Measurements from ENCODE around the gene GRIP1.

The GRIP1 gene, protein sequence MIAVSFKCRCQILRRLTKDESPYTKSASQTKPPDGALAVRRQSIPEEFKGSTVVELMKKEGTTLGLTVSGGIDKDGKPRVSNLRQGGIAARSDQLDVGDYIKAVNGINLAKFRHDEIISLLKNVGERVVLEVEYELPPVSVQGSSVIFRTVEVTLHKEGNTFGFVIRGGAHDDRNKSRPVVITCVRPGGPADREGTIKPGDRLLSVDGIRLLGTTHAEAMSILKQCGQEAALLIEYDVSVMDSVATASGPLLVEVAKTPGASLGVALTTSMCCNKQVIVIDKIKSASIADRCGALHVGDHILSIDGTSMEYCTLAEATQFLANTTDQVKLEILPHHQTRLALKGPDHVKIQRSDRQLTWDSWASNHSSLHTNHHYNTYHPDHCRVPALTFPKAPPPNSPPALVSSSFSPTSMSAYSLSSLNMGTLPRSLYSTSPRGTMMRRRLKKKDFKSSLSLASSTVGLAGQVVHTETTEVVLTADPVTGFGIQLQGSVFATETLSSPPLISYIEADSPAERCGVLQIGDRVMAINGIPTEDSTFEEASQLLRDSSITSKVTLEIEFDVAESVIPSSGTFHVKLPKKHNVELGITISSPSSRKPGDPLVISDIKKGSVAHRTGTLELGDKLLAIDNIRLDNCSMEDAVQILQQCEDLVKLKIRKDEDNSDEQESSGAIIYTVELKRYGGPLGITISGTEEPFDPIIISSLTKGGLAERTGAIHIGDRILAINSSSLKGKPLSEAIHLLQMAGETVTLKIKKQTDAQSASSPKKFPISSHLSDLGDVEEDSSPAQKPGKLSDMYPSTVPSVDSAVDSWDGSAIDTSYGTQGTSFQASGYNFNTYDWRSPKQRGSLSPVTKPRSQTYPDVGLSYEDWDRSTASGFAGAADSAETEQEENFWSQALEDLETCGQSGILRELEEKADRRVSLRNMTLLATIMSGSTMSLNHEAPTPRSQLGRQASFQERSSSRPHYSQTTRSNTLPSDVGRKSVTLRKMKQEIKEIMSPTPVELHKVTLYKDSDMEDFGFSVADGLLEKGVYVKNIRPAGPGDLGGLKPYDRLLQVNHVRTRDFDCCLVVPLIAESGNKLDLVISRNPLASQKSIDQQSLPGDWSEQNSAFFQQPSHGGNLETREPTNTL

DNA sequence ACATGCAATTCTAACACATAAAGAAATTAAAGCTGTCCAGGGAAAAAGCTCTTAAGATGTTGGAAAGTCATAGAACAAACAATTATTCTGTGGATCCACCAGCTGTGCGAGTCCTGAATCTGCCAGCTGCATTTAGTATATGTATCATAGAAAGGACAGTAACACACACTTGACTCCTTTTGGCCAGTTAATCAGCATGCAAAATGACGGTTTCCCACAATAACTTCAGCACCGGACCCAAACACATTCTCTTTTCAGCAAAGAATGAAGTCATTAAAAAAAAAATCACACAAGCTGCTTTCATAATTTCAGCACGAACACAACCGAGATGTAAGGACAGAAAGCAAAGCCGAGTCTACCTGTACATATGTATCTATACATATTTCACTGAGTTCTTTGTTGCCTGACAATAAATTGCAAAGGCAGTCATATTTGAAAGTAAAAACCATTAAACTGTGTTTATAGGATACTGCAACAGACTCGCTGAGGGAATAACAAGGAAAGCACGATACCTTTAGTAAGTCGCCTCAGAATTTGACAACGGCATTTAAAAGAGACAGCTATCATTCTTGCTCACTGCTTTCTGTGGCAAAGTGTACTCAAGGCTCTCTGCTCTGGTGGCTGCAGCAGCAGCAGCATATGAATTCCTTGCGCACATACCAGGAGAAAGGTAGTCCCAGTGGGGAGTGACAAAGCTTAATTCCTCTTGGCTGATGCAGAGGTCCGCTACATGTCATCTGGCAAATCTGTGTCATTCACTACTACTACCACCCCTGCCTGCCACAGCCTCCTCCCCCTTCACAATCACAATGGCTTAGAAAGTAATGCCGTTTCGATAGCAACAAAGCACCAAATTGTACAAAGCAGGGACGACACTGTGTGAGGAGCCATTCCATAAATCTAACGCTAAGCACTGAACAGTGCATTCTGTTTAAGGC lies at the start of gene GRIP1:
Gene GRIP1 (minus strand): TSS at position 739 of the 938 bp plus-strand sequence. CDS start 172 bp downstream, at position 567.
- DNase-seq (ENCODE audit: low spot score): no peak

DNA sequence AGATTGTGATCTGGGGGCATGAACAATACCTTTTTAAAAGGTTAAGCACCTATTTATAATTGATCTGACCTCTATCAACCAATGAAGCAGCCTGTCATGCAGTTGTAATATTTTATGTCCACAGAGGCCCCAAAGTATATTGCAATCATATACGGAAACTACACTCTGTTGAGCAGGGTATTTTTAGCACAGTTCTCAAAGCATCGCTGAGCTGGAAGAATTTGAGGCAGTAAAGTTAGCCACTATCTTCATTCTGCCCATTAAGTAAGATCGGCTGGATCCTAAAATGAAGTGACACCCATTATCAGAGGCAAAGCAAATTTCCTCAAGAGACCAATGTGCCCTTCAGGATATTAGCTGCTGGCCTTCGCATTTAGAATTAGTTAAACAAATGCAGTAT lies 47.7 kb upstream of the GRIP1 start:
- DNase-seq (ENCODE audit: low spot score): no peak

DNA sequence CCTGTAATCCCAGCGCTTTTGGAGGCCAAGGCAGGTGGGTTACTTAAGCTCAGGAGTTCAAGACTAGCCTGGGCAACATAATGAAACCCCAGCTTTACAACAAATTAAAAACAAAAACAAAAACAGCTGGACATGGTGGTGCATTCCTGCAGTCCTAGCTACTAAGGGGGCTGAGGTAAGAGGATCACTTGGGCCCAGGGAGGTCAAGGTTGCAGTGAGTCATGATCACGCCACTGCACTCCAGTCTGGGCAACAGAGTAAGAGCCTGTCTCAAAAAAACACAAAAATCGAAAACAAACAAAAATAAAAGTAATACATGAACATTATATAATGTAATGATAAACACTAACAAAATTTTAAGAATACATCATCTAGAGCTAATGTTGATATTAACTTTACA lies 46.2 kb upstream of the GRIP1 start:
- no peak for DNase-seq (ENCODE audit: low spot score)

DNA sequence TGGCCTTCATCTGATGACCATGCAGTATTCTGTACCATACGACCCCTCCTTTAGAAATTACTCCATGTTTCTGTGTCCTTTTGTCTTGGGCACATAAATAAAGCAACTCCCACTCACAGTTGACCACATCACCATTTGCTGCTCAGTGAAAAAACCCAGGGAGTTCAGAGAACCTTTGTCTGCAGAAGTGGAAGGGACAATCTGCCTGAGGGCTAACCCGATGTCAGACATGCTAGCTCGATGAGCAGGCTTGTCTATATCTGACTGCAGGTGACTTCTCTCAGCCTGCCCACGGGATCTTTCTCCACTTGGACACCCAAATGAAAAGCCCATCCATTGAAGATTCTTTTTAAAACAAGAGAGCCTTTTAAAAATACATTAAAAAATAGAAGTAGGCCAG lies 45.7 kb upstream of the GRIP1 start:
- DNase-seq (ENCODE audit: low spot score): no peak

DNA sequence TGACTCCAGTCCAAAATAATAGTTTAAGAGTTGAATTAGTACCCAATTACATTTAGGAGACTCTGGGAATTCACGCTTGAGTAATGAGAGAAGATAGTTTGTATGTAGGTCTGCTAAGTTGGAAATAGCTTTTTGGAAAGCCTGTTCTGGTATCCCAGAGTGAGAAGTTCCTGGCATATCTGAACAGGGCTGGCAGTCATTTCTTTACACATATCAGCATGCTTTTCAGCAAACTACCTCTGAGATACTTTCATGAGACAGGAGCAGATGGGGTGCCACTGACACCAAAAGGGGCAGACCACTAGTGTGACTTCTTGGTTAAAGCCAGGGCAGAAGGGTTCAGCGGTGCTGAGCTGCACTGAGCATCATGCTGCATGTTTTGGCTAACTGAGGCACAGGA lies 45.1 kb upstream of the GRIP1 start:
- no peak for DNase-seq (ENCODE audit: low spot score)

DNA sequence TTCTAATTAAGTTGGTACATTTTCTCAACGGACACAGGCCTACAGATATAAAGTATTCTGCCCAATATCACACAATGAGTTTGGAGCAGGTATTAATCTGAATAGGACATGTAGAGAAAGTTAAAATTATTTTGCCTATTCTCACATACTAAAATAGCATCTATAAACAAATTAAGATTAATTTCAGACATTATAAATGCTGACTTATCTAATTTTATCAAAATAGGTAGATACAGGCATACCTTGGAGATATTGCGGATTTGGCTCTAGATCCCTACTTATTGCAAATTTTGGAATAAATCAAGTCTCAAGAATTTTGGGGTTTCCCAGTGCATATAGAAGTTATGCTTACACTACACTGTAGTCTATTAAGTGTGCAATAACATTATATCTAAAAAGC lies 41.0 kb upstream of the GRIP1 start:
- no peak for DNase-seq (ENCODE audit: low spot score)

DNA sequence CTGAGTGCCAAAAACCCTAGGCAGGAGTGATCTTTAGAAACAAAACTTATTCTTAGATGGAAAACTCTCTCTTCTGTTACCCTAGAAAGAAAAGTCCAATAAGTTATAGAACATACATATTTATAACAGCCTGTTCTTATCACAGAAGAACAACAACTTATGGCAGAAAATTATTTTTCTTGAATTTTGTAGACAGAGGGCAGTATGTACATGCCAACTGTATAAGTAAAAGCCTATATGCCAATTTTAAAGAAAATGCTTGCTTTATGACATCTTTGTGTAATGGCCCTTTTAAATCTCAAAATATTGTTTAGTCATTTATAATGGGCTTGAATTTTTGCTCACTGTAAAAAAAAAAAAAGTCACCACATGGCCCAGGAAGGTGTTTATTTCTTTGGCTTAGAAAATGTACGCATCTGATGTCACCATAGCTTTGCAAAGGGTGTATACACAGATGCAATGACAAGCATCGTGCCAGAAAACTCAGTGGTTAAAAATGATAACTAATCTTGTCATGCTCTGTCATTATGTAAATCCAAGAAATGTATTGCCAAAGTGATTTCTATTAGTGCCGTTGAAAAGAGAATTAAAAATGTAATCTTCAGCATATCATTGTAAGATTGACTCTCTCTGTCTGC lies 38.3 kb upstream of the GRIP1 start:
- no peak for DNase-seq (ENCODE audit: low spot score)

DNA sequence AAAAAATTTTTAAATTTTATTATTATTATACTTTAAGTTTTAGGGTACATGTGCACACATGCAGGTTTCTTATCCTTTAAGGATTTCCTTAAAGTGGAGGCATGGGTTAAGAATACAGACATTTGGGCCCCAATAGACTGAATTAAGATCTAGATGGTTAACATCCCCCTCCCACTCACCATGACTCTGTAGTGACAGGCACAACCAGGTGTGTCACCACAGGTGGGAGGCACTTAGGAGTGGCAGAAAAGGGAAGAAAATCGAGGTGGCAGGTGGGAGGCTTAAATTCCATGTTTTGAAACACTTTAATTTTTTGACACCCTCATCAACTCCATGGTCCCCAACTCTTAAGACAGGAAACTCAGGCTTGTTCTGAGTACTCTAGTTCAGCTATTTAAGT lies 37.6 kb upstream of the GRIP1 start:
- DNase-seq (ENCODE audit: low spot score): no peak

DNA sequence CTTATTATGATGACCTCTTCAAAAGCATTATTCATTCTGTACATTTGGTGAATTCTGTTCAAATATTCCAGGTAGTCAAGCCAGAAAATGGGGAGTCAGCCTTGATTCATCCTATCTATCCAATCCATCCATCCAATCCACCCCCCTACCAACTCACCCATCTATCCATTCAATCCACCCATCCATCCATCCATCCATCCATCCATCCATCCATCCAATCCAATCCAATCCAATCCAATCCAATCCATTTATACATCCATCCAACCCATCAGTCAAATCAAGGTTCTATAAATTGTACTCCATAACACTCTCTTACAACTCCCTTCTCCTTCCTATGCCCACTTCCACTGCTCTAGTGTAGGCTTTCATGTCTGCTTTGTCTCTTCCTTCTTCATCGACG lies 35.8 kb upstream of the GRIP1 start:
- no peak for DNase-seq (ENCODE audit: low spot score)

DNA sequence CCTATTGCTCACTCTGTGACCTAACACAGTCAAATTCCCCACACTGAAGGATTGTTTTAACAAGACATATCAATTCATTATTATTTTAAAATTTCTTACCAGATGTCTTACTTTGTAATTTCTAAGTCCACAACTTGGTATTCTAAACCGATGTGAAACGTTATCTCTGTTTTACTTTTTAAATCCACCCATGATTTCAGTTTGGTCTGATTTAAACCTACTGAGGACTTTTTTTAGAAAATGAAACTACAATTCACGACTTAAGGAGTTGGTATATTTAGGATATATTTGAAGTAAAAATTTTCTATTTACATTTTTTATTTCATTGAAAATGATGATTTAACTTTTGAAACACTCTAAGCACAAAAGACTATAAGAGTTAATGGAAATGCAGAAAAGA lies 35.1 kb upstream of the GRIP1 start:
- no peak for DNase-seq (ENCODE audit: low spot score)

DNA sequence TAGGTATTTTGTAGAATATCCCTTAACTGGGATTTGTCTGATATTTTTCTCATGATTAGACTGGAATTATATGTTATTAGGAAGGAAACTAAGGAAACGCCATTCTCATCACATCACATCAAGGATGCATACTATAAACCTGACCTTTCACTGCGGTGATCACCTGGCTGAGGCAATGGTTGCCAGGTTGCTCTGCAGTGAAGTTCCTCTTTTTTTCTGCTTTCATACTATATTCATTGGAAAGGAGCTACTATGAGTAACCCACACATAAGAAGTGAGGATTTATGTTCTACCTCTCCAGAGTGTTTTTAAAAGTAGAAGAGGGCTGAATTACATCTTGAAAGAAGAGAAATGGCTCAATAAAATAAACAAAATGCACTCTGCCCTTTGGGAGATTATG lies 31.0 kb upstream of the GRIP1 start:
- no peak for DNase-seq (ENCODE audit: low spot score)

DNA sequence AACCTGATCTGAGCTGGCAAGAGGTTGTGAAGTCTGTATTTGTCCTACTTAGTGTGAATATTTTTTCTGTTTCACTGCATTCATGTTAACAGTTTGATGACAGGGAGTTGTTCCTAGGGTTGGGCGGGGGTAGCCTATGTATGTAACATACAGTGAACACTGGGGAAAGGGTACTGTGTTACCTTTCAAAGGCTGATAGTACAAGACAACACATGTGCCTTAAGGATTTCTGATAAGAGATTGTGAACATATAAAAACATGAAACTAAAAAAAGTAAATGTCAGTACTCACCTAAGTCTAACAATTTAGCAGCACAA lies 30.5 kb upstream of the GRIP1 start:
- DNase-seq (ENCODE audit: low spot score): no peak

DNA sequence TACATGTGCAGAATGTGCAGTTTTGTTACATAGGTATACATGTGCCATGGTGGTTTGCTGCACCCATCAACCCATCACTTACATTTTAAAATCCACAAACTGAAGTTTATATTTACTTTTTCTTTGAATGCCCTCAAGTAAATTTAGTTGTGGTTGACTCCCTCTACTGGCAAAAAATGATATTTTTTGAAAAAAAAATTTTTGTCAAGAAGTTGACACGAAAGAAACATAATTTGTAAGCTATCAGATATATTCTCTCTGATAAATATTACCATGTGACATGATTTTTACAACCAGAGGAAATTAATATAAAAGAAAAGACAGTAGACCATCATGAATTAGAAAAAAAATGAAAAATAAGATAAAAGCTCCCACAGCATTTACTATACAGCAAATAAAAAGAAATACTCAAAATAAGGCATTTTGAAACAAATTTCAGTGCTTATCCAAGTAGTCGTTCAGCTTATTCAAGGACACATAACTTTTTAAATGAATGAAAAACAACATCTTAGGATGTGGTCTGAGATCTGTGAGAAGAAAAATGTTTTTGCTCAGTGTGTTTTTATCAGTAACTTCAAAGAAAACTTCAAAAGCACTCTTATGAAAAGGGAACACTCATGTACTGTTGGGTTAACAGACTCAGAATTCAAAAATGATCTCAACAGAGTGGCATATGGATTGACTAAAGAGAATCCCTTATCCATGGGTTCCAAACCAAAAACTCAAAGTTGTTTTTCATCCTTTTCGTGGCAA lies 30.0 kb upstream of the GRIP1 start:
- peak; percentile 4 for DNase-seq (ENCODE audit: low spot score)

DNA sequence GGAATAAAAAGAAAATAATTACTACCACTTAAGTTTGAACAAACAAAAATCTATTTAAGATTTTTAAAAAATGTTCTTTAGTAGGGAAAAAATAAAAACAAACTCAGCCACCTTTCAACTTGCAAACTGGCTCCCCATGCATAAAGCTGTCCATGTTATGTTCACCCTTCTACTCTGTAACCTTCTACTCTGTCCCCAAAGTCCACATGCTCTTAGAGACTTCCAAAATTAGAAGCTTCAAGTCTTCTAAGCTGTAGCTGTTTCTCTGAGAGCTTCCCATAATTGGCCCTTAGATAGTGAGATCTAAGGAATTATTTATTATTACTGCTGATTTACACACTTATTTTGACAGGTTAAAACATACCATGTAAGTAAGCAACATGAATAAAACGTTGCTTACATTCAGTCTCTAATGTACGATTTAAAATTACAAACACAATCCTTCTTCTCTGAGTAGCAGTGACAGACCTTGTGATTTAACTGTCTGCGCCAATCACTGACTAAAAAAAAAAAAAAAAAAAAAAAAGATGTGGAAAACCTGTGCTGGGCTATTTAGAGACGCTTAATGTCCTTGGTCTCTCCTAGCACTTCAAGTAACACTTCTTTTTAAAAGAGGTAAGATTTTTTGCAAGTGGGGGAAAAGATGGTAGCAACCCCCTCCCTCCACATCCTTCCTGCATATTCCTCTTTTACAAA lies 28.3 kb upstream of the GRIP1 start:
- no peak for DNase-seq (ENCODE audit: low spot score)

DNA sequence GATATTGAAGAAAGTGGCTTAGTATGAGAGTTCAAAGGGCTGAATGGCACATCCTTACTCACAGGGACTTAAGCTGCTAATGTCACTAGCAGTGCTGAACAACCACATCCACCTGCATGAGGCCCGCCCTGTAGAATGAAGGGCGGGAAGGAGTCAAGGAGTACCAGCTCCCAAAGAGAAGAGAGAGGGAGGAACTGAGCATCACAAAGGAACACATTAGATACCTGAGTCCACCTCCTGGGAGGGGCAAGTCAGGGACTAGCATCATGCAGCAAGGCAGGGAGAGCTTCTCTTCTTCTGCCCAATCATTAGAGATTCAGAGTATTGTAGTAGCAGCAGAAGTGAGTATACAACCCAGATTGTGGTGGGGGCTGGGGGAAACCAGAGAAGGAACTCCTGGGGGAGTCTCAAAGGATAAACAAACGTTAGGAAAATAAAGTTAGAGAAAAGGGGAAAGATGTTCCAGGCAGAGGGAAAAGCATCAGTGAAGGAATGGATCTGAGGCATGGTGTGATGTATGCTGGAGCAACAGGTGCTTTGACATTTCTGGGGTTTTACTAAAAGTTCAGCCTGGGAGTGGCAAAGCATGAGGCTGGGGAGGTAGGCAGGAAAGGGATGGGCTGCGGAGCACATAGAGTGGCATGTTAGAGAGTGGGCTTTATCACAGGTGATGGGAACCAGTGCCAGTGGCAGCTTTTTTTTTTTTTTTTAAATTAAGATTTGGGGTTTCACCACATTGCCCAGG lies 21.0 kb upstream of the GRIP1 start:
- no peak for DNase-seq (ENCODE audit: low spot score)

DNA sequence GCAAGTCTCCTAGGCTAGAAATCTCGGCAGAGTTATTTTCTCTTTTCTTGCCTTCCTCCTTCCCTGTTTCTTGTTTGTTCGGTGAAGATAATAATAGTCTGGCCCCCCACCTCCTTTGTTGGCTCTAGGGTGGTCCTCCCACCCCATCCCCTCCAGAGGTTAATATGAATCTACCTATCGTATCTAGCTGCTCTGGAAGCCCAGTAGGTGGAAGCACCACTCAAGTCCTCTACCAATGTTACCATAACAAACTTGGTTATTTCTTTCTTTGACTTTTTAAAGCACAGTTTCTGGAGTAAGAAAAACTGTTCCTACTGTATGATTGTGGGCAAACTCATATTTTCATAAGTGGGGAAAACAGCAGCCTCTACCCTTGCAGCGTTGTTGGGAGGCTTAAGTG lies 19.7 kb upstream of the GRIP1 start:
- DNase-seq (ENCODE audit: low spot score): no peak

DNA sequence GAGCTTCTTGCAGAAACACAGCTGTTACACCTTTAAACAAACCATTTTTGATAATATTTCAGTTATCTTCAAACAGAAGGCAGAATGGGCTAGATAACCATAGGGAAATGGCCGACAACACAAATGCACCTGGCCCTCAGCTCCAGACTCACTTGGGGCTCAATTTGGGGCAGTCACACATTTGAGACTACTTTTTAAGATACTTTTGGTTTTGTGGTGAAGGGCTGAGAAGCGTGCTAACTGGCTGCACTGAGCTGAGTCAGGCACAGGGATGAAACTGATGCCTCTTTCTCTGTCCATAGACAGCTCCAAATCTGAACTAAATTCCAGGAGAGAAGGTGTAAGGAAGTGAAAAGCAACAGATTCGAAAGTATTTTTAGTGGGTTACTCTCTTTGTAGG lies 18.5 kb upstream of the GRIP1 start:
- no peak for DNase-seq (ENCODE audit: low spot score)

DNA sequence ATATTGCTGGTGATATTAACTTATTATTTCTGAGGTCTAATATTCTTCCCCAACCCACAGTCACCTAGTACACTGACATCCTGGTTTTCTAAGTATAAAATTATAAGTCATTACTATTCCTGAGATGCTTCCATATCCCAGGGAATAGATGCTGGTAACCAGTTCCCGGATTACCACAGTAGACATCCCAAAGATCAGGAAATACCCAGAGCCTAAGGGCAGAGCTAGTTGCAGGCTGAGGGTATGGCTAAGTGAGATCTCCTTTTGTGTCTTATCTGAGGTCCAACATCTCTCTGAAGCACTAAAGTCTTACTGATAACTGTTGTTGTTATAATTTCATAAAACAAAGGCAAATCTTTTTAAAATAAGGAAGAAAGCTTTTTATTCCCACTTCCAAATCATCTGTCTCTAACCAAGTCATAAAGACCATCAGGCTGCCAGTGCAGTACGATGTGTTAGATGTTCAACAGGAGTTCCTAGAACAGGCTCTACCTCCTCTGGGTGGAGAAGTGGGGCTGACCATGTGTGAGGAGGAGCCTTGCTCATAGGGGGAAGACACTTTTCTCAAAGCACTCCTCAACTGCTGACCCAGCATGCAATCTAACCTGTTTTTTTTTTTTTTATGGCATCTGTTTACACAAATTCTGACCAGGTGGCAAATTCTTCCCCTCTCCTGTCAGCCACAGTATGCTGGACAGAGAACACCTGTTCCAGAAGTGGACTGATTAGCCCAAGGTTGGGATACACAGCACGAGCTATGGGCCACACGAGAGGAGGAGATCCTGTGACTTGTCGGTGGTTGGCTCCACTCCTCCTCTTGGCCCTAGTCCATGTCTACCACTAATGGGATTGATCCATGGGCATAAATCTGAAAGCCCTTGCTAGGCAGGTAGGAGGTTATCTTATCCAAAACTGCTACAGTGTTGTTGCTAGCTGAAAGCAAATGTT lies 16.1 kb upstream of the GRIP1 start:
- DNase-seq (ENCODE audit: low spot score): no peak
